SHP77 (cell line): Measurements from ENCODE around the gene IGF1.

Experiments used
- DNase-seq, 2 experiments: peaks; one replicate each; lab custom pipeline; 2025; lab: John Stamatoyannopoulos, UW

Gene IGF1

GRCh38 chr12:102426599-102427542 is 53.5 kb downstream of the IGF1 start:
- DNase-seq = no peak

GRCh38 chr12:102425109-102426039 is 55.0 kb downstream of the IGF1 start:
- DNase-seq = no peak

GRCh38 chr12:102423462-102423861 is 56.9 kb downstream of the IGF1 start:
- no peak for DNase-seq

GRCh38 chr12:102421802-102422583 is 58.4 kb downstream of the IGF1 start:
- peak; percentile 16 to 36 for DNase-seq

- no peak for DNase-seq
Observed at GRCh38 chr12:102419094-102419764, 61.1 kb downstream of the IGF1 start.

- DNase-seq = no peak
Observed at GRCh38 chr12:102417055-102417454, 63.3 kb downstream of the IGF1 start.

- no peak for DNase-seq
Observed at GRCh38 chr12:102415515-102415914, 64.8 kb downstream of the IGF1 start.

- no peak for DNase-seq
Observed at GRCh38 chr12:102413396-102413795, 67.0 kb downstream of the IGF1 start.

- DNase-seq = no peak
Observed at GRCh38 chr12:102410511-102410910, 69.9 kb downstream of the IGF1 start.

- DNase-seq = no peak
Observed at GRCh38 chr12:102408487-102409297, 71.7 kb downstream of the IGF1 start.

- no peak for DNase-seq
Observed at GRCh38 chr12:102407776-102408486, 72.4 kb downstream of the IGF1 start.

- peak; percentile 93 to 95 for DNase-seq
Observed at GRCh38 chr12:102406033-102406584, 74.3 kb downstream of the IGF1 start.

- DNase-seq = no peak
Observed at GRCh38 chr12:102401087-102401486, 79.3 kb downstream of the IGF1 start.

- no peak for DNase-seq
Observed at GRCh38 chr12:102399653-102400052, 80.7 kb downstream of the IGF1 start.

- DNase-seq = no peak
Observed at GRCh38 chr12:102396276-102396675, 84.1 kb downstream of the IGF1 start.

GRCh38 chr12:102394200-102394599 is 86.2 kb downstream of the IGF1 start:
- DNase-seq = no peak

GRCh38 chr12:102390068-102390467 is 90.3 kb downstream of the IGF1 start:
- DNase-seq = no peak

GRCh38 chr12:102388469-102388868 is 91.9 kb downstream of the IGF1 start:
- no peak for DNase-seq

- no peak for DNase-seq
Observed at GRCh38 chr12:102385343-102385742, 95.0 kb downstream of the IGF1 start.
